Measurements from ENCODE around the gene RPL22L1.

The RPL22L1 gene

DNA sequence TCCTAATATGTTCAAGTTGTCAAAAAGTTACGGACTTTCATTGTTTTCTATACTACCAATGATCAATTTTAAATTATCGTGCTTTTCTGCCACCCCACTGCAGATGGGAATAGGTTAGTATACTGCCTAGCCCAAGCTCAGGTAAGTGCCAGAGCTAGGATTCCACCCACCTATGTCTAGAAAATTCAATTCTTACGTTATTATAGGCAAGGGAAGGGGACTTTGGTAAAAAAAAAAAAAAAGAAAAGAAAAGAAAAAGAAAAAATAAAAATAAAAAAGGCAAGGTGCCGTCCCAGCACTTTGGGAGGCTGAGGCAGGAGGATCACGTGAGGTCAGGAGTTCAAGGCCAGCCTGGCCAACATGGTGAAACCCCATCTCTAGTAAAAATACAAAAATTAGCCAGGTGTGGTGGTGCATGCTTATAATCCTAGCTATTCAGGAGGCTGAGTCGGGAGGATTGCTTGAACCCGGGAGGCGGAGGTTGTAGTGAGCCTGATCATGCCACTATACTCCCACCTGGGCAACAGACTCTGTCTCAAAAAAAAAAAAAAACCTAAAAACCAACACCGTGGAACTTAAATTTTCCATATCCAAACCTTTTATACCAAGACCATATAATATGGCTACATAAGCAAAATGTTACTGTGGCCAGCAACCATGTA lies 1.3 kb downstream of the RPL22L1 start:
- Histone ChIP-seq H3K27ac (peak overlapping the region; percentile 90; the same call in 1 of the 2 replicates), H3K27me3 (ENCODE audit: insufficient read depth, low read depth, severe bottlenecking) (no peaks in the 10 kb centered on the region), H3K4me3 (ENCODE audit: low read depth, low read length) (peak overlapping the region; percentile 82), H3K9me3 (ENCODE audit: severe bottlenecking) (no peaks in the 10 kb centered on the region), H3K36me3 (peaks cover 35% of the 10 kb centered on the region)
- TF ChIP-seq, protein P1, sequence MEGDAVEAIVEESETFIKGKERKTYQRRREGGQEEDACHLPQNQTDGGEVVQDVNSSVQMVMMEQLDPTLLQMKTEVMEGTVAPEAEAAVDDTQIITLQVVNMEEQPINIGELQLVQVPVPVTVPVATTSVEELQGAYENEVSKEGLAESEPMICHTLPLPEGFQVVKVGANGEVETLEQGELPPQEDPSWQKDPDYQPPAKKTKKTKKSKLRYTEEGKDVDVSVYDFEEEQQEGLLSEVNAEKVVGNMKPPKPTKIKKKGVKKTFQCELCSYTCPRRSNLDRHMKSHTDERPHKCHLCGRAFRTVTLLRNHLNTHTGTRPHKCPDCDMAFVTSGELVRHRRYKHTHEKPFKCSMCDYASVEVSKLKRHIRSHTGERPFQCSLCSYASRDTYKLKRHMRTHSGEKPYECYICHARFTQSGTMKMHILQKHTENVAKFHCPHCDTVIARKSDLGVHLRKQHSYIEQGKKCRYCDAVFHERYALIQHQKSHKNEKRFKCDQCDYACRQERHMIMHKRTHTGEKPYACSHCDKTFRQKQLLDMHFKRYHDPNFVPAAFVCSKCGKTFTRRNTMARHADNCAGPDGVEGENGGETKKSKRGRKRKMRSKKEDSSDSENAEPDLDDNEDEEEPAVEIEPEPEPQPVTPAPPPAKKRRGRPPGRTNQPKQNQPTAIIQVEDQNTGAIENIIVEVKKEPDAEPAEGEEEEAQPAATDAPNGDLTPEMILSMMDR (IDR thresholded peaks at IDR 0.05; ENCODE audit: low read depth, low read length) = no peak
- DNase-seq = no peak

DNA sequence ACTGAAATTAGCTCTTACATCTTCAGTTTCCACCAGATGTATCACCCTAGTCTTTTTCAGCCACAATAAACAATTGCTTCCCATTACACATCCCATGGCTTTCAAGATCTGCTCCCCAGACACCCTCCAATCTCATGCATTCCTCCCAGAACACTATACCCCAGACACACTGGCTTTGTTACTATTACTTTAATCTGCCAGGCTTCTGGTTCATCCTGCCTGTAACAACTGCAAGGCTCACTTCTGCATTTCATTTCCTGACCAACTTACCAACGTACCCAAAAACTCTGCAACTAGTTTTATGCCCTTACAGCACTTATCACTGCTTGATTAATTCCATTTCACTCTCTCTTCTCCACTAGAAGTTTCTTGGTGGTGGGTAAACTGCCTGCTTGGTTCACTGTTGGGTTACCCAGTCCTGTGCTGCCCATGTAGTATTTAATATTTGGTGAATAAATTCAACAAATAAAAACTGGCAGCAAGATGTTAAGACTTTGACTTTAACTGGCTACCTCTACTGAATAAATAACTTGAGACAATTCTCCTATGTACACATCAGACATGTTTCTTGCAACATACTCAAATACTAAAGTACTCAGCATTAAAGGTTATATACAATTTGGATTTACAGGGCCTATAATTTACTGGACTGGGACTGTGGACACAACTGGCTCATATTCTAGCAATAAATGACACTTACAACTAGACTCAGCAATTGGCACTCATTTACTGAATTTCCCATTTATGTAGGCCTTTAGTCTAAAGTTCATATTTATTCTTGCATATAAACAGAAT lies 2.7 kb downstream of the RPL22L1 start:
- Histone ChIP-seq H3K9me3 (ENCODE audit: severe bottlenecking) (no peaks in the 10 kb centered on the region), H3K27me3 (ENCODE audit: insufficient read depth, low read depth, severe bottlenecking) (no peaks in the 10 kb centered on the region), H3K4me3 (ENCODE audit: low read depth, low read length) (no peak overlapping the region), H3K36me3 (peaks cover 35% of the 10 kb centered on the region), H3K27ac (no peak overlapping the region)
- TF ChIP-seq, protein P1 (IDR thresholded peaks at IDR 0.05; ENCODE audit: low read depth, low read length) = no peak
- no peak for DNase-seq

DNA sequence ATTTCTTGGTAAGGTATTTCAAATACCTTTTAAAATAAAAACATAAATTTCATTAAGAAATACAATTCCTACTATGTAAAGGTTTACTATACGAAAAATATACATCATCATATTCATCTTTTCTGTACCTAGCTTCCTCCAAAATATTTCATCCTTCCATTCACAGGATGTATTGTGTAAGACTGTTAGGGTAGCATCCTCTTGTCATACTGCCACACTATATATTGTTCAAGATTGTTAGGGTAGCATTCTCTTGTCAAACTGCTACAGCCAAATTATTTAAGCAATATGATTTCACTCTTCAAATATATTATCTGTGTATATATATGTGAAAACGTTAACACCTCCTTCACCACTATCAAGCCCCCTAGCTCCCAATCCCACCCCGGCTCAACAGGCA lies 3.5 kb downstream of the RPL22L1 start:
- Histone ChIP-seq H3K27me3 (ENCODE audit: insufficient read depth, low read depth, severe bottlenecking) (no peaks in the 10 kb centered on the region), H3K27ac (no peak overlapping the region), H3K36me3 (peaks cover 35% of the 10 kb centered on the region), H3K9me3 (ENCODE audit: severe bottlenecking) (no peaks in the 10 kb centered on the region), H3K4me3 (ENCODE audit: low read depth, low read length) (no peak overlapping the region)
- no peak for DNase-seq
- TF ChIP-seq, protein P1 (IDR thresholded peaks at IDR 0.05; ENCODE audit: low read depth, low read length) = no peak

DNA sequence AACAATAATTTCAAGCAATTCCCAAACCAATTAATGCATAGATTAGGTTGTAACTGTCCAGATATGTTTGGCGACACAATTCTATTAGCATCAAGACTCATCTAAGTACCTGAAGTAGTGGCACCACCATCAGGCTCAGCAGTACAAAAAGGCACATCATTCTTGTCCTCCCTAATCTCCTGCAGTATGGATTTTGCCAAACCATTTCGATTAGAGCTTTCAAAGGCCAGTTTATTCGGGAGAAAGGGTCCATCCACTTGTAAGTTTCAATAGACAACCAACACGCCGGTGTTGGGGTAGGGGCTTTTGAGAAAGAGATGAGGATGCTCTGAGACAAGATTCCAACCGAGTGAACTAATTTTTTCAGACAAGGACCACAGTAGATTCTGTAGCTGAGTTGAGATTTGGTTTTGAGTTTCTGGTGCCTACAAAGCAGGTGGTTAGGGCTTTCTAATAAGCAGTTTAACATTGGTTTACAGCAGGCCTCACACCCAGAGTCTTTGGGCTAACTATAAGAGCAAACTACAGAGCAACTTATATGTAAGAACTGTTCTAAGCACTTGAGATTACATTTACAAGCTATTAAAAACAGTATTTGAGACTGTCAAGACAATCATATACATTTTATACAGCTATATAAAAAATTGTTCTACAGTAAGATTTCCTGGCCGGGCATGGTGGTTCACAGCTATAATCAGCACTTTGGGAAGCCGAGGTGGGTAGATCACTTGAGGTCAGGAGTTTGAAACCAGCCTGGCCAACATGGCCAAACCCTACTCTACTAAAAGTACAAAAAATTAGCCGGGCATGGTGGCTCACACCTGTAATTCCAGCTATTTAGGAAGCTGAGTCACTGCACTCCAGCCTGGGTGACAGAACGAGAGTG lies 4.5 kb downstream of the RPL22L1 start:
- DNase-seq = no peak
- H3K27ac ChIP-seq = no peak overlapping the region
- H3K27me3 ChIP-seq (ENCODE audit: insufficient read depth, low read depth, severe bottlenecking) = no peaks in the 10 kb centered on the region
- H3K4me3 ChIP-seq (ENCODE audit: low read depth, low read length) = no peak overlapping the region
- peaks cover 35% of the 10 kb centered on the region for H3K36me3 ChIP-seq
- TF ChIP-seq, protein P1 (IDR thresholded peaks at IDR 0.05; ENCODE audit: low read depth, low read length) = no peak
- no peaks in the 10 kb centered on the region for H3K9me3 ChIP-seq (ENCODE audit: severe bottlenecking)

DNA sequence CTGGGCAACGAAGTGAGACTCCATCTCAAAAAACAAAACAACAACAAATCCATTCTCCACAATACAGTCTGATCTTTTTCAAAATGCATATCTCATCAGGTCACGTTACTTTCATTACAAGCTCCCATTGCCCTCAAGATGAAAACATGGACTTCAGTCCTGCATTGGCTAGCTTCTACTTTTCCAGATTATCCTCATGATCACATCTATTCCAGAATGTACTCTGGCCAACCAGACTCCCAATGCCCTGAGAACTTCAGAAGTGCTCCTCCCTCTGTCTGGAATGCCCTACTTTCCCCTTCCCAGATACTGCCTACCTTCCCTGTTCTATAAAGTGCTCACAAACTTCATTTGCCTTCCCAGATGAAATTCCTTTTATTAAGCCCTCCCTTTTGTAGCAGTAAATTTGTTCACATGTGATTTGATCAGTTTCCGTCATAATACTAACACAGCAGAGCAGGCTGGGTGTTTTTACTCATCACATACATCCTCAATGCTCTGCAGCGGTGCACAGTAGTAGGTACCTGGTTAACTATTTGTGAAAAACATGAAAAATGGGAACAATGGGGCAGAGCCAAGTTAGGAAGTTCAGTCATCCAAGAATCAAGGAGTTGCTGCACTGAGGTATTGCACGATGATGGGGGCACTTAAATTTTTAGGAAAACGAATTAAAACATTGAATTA lies 5.3 kb downstream of the RPL22L1 start:
- H3K27ac ChIP-seq = no peak overlapping the region
- H3K27me3 ChIP-seq (ENCODE audit: insufficient read depth, low read depth, severe bottlenecking) = no peaks in the 10 kb centered on the region
- TF ChIP-seq, protein P1 (IDR thresholded peaks at IDR 0.05; ENCODE audit: low read depth, low read length) = no peak
- no peak for DNase-seq
- no peaks in the 10 kb centered on the region for H3K9me3 ChIP-seq (ENCODE audit: severe bottlenecking)
- no peak overlapping the region for H3K4me3 ChIP-seq (ENCODE audit: low read depth, low read length)
- H3K36me3 ChIP-seq = peaks cover 35% of the 10 kb centered on the region
